ENCODE data around the gene SIRT4. TPM values are rescaled to one million over a fixed set of nuclear protein-coding genes. Genes with fewer than 3 reads are reported as not detected.
A peak's percentile ranks its signal among the peaks of the same experiment; 100 is the strongest.

The SIRT4 gene
- total RNA-seq, 1 experiment from 2014 or later: 2.8 TPM

DNA sequence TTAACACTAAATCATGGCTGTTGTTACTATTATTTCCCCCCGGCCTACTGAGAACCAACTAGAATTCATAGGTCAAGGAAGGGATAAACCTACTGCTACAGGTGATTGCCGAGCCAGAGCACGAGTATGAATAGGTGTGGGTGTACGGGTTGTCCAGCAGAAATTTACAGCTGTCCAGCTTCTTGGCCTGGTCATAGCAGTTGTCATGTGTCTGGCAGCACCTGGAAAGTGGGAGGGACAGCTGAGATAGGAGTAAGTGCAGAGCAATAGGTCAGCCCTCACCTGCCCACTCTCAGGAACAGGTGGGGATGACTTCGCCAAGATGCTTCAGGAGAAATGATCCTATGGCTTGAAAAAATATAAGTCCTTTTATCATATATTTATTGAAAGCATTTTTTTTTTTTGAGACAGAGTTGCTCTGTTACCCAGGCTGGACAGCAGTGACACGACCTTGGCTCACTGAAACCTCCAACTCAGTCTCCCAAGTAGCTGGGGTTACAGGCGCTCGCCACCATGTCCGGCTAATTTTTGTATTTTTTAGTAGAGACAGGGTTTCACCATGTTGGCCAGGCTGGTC, 22.8 kb downstream of the SIRT4 start:
- Histone ChIP-seq H3K4me1 (ENCODE audit: control insufficient read depth in 1 of 2, insufficient read depth in 2 of 2, low read length in 2 of 2) (peaks cover 0 to 8% of the 10 kb centered on the region in 2 experiments; a peak in 1 of 4 replicates), H3K9me3 (ENCODE audit: control insufficient read depth in 1 of 2, insufficient read depth in 1 of 2, low read depth in 1 of 2, low read length in 2 of 2) (no peaks in the 10 kb centered on the region), H3K36me3 (ENCODE audit: control insufficient read depth in 1 of 2, insufficient read depth in 2 of 2, low read length in 2 of 2) (no peaks in the 10 kb centered on the region), H3K9me2 (ENCODE audit: insufficient read depth) (no peaks in the 10 kb centered on the region), H4K20me1 (ENCODE audit: insufficient read depth) (no peaks in the 10 kb centered on the region), H3K4me2 (ENCODE audit: low read length) (peak overlapping the region; percentile 100), H2AFZ (ENCODE audit: low read depth, low read length, poor library complexity, severe bottlenecking) (peak overlapping the region; percentile 1), H3K4me3 (replicated peaks in 1 of 2; ENCODE audit: low read depth in 1 of 2, low read length in 2 of 2) (peak overlapping the region in 1 of 2 experiments; percentile 66; a peak in 1 of 4 replicates), H3K79me2 (ENCODE audit: insufficient read depth, low read length) (no peaks in the 10 kb centered on the region), H3K9ac (ENCODE audit: low read length) (no peak overlapping the region), H3K27me3 (ENCODE audit: insufficient read depth, low read length) (no peaks in the 10 kb centered on the region), H3K27ac (ENCODE audit: low read depth, low read length) (no peak overlapping the region)
- intact Hi-C loops (cut with micrococcal nuclease): loop anchor here (2.0 to 10.0 kb wide), 5 partner anchors 210 to 770 kb away; partner anchors contain the start of genes POP5 and RNF10
- ChIA-PET POLR2A (interaction anchor here (1.0 kb wide), 1 partner anchor 33 kb away, joined by 3 read pairs; the partner anchor contains the start of gene RNU4-2), CTCF (interaction anchor here (0.8 to 1.6 kb wide), 2 partner anchors 10 to 11 kb away, joined by 3 to 4 read pairs; no protein-coding TSS in a partner anchor), RAD21 (ENCODE audit: low non-redundant PET in 1 of 2, low total read pairs in 2 of 2, uncharacterized antibody in 2 of 2, unreplicated experiment in 2 of 2) (no interaction called here)
- no peak for TF ChIP-seq POLR2AphosphoS5 (IDR thresholded peaks at IDR 0.05; ENCODE audit: low read depth, low read length)
- TF ChIP-seq TCF7L2 (IDR thresholded peaks at IDR 0.05; ENCODE audit: borderline replicate concordance, extremely low read depth, insufficient read depth, insufficient read length): no peak
- TF ChIP-seq CEBPB (IDR thresholded peaks at IDR 0.05; ENCODE audit: low read depth): no peak
- no peak for TF ChIP-seq RAD21 (IDR thresholded peaks at IDR 0.05; ENCODE audit: low read depth)
- TF ChIP-seq FOSL1 (IDR thresholded peaks at IDR 0.05; ENCODE audit: low read depth): no peak
- TF ChIP-seq EZH2 (IDR thresholded peaks at IDR 0.05): no peak
- no peak for TF ChIP-seq ELF1 (IDR thresholded peaks at IDR 0.05; ENCODE audit: borderline replicate concordance, low read depth)
- TF ChIP-seq, protein P1, sequence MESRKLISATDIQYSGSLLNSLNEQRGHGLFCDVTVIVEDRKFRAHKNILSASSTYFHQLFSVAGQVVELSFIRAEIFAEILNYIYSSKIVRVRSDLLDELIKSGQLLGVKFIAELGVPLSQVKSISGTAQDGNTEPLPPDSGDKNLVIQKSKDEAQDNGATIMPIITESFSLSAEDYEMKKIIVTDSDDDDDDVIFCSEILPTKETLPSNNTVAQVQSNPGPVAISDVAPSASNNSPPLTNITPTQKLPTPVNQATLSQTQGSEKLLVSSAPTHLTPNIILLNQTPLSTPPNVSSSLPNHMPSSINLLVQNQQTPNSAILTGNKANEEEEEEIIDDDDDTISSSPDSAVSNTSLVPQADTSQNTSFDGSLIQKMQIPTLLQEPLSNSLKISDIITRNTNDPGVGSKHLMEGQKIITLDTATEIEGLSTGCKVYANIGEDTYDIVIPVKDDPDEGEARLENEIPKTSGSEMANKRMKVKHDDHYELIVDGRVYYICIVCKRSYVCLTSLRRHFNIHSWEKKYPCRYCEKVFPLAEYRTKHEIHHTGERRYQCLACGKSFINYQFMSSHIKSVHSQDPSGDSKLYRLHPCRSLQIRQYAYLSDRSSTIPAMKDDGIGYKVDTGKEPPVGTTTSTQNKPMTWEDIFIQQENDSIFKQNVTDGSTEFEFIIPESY (IDR thresholded peaks at IDR 0.05; ENCODE audit: extremely low read depth, insufficient replicate concordance, low read length): no peak
- no TSS peak for BruUV-seq (replicated peaks)
- ATAC-seq (no peak), DNase-seq (ENCODE audit: low read depth, low spot score) (no peak)

All from HCT116 (cell line).